ENCODE data around the gene TTC13. TPM values are rescaled to one million over a fixed set of nuclear protein-coding genes. Genes with fewer than 3 reads are reported as not detected.

TTC13 gene
- total RNA-seq, 1 experiment from 2014 or later, result 12.3 TPM

- TF ChIP-seq YY1 (IDR thresholded peaks at IDR 0.05; ENCODE audit: extremely low read depth, insufficient replicate concordance, low read depth, low read length) (no peak), ZFX (IDR thresholded peaks at IDR 0.05) (no peak), SIN3A (IDR thresholded peaks at IDR 0.05; ENCODE audit: low read depth) (no peak), EGR1 (IDR thresholded peaks at IDR 0.05; ENCODE audit: low read depth) (no peak), EZH2phosphoT487 (IDR thresholded peaks at IDR 0.05; ENCODE audit: borderline replicate concordance) (no peak), SP1 (IDR thresholded peaks at IDR 0.05; ENCODE audit: low read depth) (no peak), RAD21 (IDR thresholded peaks at IDR 0.05; ENCODE audit: low read depth) (no peak), CEBPB (IDR thresholded peaks at IDR 0.05; ENCODE audit: low read depth) (no peak)
Measured at GRCh38 chr1:230894032-230894431, 84.6 kb downstream of the TTC13 start (continued).

- Histone ChIP-seq H3K36me3 (ENCODE audit: control insufficient read depth in 1 of 2, insufficient read depth in 2 of 2, low read length in 2 of 2) (no peaks in the 10 kb centered on the region), H3K4me1 (ENCODE audit: control insufficient read depth in 1 of 2, insufficient read depth in 2 of 2, low read length in 2 of 2) (no peaks in the 10 kb centered on the region), H3K9ac (ENCODE audit: low read length) (no peak overlapping the region), H3K27ac (ENCODE audit: low read depth, low read length) (no peak overlapping the region), H3K9me3 (ENCODE audit: control insufficient read depth in 1 of 2, insufficient read depth in 1 of 2, low read depth in 1 of 2, low read length in 2 of 2) (no peaks in the 10 kb centered on the region), H3K79me2 (ENCODE audit: insufficient read depth, low read length) (no peaks in the 10 kb centered on the region), H3K4me3 (replicated peaks in 1 of 2; ENCODE audit: low read depth in 1 of 2, low read length in 2 of 2) (no peak overlapping the region), H3K27me3 (ENCODE audit: insufficient read depth, low read length) (no peaks in the 10 kb centered on the region), H3K4me2 (ENCODE audit: low read length) (no peak overlapping the region), H2AFZ (ENCODE audit: low read depth, low read length, poor library complexity, severe bottlenecking) (no peak overlapping the region), H3K9me2 (ENCODE audit: insufficient read depth) (no peaks in the 10 kb centered on the region), H4K20me1 (ENCODE audit: insufficient read depth) (no peaks in the 10 kb centered on the region)
- intact Hi-C loops (cut with micrococcal nuclease), result no loop called here
- DNase-seq (ENCODE audit: low read depth, low spot score), result no peak
- RAD21 ChIA-PET (ENCODE audit: low non-redundant PET in 1 of 2, low total read pairs in 2 of 2, uncharacterized antibody in 2 of 2, unreplicated experiment in 2 of 2), result no interaction called here
- POLR2A ChIA-PET, result no interaction called here
- TF ChIP-seq SIN3A (IDR thresholded peaks at IDR 0.05; ENCODE audit: low read depth), result no peak
- TF ChIP-seq EZH2phosphoT487 (IDR thresholded peaks at IDR 0.05; ENCODE audit: borderline replicate concordance), result no peak
- TF ChIP-seq CBX3 (IDR thresholded peaks at IDR 0.05; ENCODE audit: low read depth), result no peak
- TF ChIP-seq ZBTB33 (IDR thresholded peaks at IDR 0.05; ENCODE audit: extremely low read depth, insufficient replicate concordance, low read length), result no peak
- TF ChIP-seq EGR1 (IDR thresholded peaks at IDR 0.05; ENCODE audit: low read depth), result no peak
- TF ChIP-seq TCF7L2 (IDR thresholded peaks at IDR 0.05; ENCODE audit: borderline replicate concordance, extremely low read depth, insufficient read depth, insufficient read length), result no peak
- no TSS peak for BruUV-seq (replicated peaks)
- no peak for ATAC-seq
- CTCF ChIA-PET, result no interaction called here
Measured at GRCh38 chr1:230892018-230892491, 86.6 kb downstream of the TTC13 start.
